MCF 10A (cell line): ENCODE measurements around the gene UBAC2. TPM values are rescaled to one million over a fixed set of nuclear protein-coding genes. Genes with fewer than 3 reads are reported as not detected.

Source experiments
- BruUV-seq: library from RNA; stranded (reverse); fragments of 400-500 nt; replicated peaks from 2 replicates; lab custom pipeline; 2021; lab: Mats Ljungman, UMichigan
- CTCF ChIA-PET: fragments of 300-600 bp; sonication (Branson Sonifier 250); formaldehyde crosslinking; extraction: SDS; loops from one replicate; lab custom pipeline; 2021; ENCODE audit warnings: antibody characterized with exemption, inconsistent platforms; lab: Yijun Ruan, JAX
- POLR2A ChIA-PET: fragments of 300-600, 350-650 bp; sonication (Branson Sonifier 250); formaldehyde crosslinking; extraction: SDS; loops from one replicate; lab custom pipeline; 2020; ENCODE audit warnings: antibody characterized with exemption, inconsistent platforms; lab: Yijun Ruan, JAX
- DNase-seq: peaks from one replicate; pipeline ENCODE4 v3.0.0-alpha.2; 2018; ENCODE audit not compliant: unreplicated experiment
- H3K27ac Mint-ChIP-seq: one replicate; pipeline ENCODE4 v1.8.0; 2022; ENCODE audit warnings: mild to moderate bottlenecking, low read depth, mixed read lengths; ENCODE audit not compliant: unreplicated experiment
- H3K27me3 Mint-ChIP-seq: one replicate; pipeline ENCODE4 v1.8.0; 2022; ENCODE audit warnings: mixed read lengths; ENCODE audit not compliant: insufficient read depth, unreplicated experiment
- H3K36me3 Mint-ChIP-seq: one replicate; pipeline ENCODE4 v1.8.0; 2022; ENCODE audit warnings: mild to moderate bottlenecking, moderate library complexity, mixed read lengths; ENCODE audit not compliant: insufficient read depth, unreplicated experiment
- H3K4me1 Mint-ChIP-seq: one replicate; pipeline ENCODE4 v1.8.0; 2022; ENCODE audit warnings: mixed read lengths; ENCODE audit not compliant: insufficient read depth, unreplicated experiment
- H3K4me3 Mint-ChIP-seq: one replicate; pipeline ENCODE4 v1.8.0; 2022; ENCODE audit warnings: mild to moderate bottlenecking, moderate library complexity, mixed read lengths; ENCODE audit not compliant: unreplicated experiment
- H3K9me3 Mint-ChIP-seq: one replicate; pipeline ENCODE4 v1.8.0; 2022; ENCODE audit warnings: mixed read lengths; ENCODE audit not compliant: unreplicated experiment
- CTCF ChIP-seq: fragments of 200-600 bp; IDR thresholded peaks from one replicate; pipeline ENCODE4 v1.8.0; 2022; ENCODE audit warnings: antibody characterized with exemption, mild to moderate bottlenecking; ENCODE audit not compliant: unreplicated experiment
- intact Hi-C: fragments of 100-400 bp; cut with micrococcal nuclease; formaldehyde crosslinking; loops from 2 replicates; pipeline ENCODE4 v1.14.1; 2022
- total RNA-seq: library from RNA; stranded (reverse); gene quantifications from 2 replicates; pipeline ENCODE4 v1.2.3, GENCODE V29; 2022

Gene UBAC2
- total RNA-seq, 1 experiment from 2014 or later, result 74.7 TPM

- BruUV-seq, result no TSS peak
- Mint-ChIP-seq H3K27me3 (no peaks in the 10 kb centered on the region), H3K27ac (no peak overlapping the region), H3K36me3 (peaks cover 27% of the 10 kb centered on the region), H3K9me3 (no peaks in the 10 kb centered on the region), H3K4me1 (peaks cover 11% of the 10 kb centered on the region), H3K4me3 (no peak overlapping the region)
- CTCF ChIA-PET, result interaction anchor here (0.8 to 1.6 kb wide), 2 partner anchors 38 to 52 kb away, joined by 3 to 7 read pairs; no protein-coding TSS in a partner anchor
- intact Hi-C loops, result no loop called here
- TF ChIP-seq CTCF, result no peak
- no peak for DNase-seq
- POLR2A ChIA-PET, result no interaction called here
Measured at GRCh38 chr13:99214232-99214631, 13.6 kb downstream of the UBAC2 start.

GRCh38 chr13:99214731-99215130 lies 14.1 kb downstream of the UBAC2 start:
- Mint-ChIP-seq H3K27ac (no peak overlapping the region), H3K4me3 (no peak overlapping the region), H3K36me3 (peaks cover 27% of the 10 kb centered on the region), H3K9me3 (no peaks in the 10 kb centered on the region), H3K4me1 (peaks cover 11% of the 10 kb centered on the region), H3K27me3 (no peaks in the 10 kb centered on the region)
- ChIA-PET POLR2A (no interaction called here), CTCF (interaction anchor here (0.8 to 1.6 kb wide), 3 partner anchors 24 to 51 kb away, joined by 3 to 7 read pairs (median 3); no protein-coding TSS in a partner anchor)
- intact Hi-C loops, result no loop called here
- no TSS peak for BruUV-seq
- DNase-seq, result no peak
- TF ChIP-seq CTCF, result no peak

- BruUV-seq, result no TSS peak
- Mint-ChIP-seq H3K27ac (no peak overlapping the region), H3K4me1 (peaks cover 11% of the 10 kb centered on the region), H3K4me3 (no peak overlapping the region), H3K27me3 (no peaks in the 10 kb centered on the region), H3K9me3 (no peaks in the 10 kb centered on the region), H3K36me3 (peaks cover 27% of the 10 kb centered on the region)
- intact Hi-C loops, result no loop called here
- DNase-seq, result no peak
- no peak for TF ChIP-seq CTCF
- POLR2A ChIA-PET, result no interaction called here
- CTCF ChIA-PET, result interaction anchor here (0.8 to 1.6 kb wide), 3 partner anchors 25 to 51 kb away, joined by 3 to 7 read pairs (median 3); no protein-coding TSS in a partner anchor
Measured at GRCh38 chr13:99215184-99215830, 14.7 kb downstream of the UBAC2 start.

GRCh38 chr13:99217461-99218110 lies 16.9 kb downstream of the UBAC2 start:
- no peak for DNase-seq
- BruUV-seq, result no TSS peak
- TF ChIP-seq CTCF, result no peak
- no peaks in the 10 kb centered on the region for H3K9me3 Mint-ChIP-seq
- intact Hi-C loops, result no loop called here
- H3K27me3 Mint-ChIP-seq, result no peaks in the 10 kb centered on the region
- H3K36me3 Mint-ChIP-seq, result peaks cover 21% of the 10 kb centered on the region
- peak overlapping the region; percentile 27 for H3K27ac Mint-ChIP-seq
- ChIA-PET POLR2A (interaction anchor here (0.8 to 3.8 kb wide), 3 partner anchors 12 to 17 kb away, joined by 3 to 14 read pairs (median 4); partner anchors contain the start of gene UBAC2), CTCF (interaction anchor here (0.6 kb wide), 1 partner anchor 23 kb away, joined by 3 read pairs; no protein-coding TSS in a partner anchor)
- no peak overlapping the region for H3K4me3 Mint-ChIP-seq
- peaks cover 11% of the 10 kb centered on the region for H3K4me1 Mint-ChIP-seq
